Measurements from ENCODE around the gene CIRBP. TPM values are rescaled to one million over a fixed set of nuclear protein-coding genes. Genes with fewer than 3 reads are reported as not detected.

Gene CIRBP
- total and polyA plus RNA-seq, 9 of the 15 experiments (the other 6 are each of a cell fraction or from before 2014, with no cell fraction given) = 20.5 to 327 (median 176) TPM

DNA sequence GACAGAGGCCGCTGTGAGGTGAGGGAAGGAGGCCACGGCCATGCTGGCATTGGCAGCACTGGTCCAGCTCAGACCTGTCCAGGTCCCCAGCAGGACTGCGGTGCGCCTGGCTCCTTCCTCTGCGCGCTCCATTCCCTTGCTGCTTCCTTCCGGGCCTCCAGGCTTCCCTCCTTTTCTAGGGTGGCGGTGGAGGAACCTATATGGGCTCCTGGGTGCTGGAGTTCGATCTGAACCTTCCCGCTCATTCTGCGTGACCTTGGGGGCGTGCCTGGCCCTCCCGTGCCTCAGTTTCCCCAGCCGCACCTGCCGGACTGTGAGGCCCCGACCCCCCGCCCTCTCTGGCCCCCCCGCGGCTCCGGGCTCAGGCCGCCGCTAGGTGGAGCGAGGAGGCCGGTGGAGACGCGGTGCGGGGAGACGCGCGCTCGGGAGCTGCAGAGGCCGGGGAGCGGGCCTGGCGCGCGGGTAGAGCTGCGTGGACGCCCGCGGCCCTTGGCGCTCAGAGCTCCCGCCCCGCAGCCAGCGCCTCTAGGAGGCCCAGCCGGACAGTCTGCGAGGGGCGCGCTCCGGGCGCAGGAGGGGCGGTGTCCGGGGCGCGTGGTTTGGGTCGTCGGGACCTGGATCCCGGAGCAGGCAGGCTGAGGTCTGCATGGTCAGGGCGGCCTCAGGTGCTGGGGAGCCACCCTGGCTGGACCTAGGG lies 46.5 kb downstream of the CIRBP start:
- no peaks in the 10 kb centered on the region for H3K9me3 ChIP-seq (replicated peaks; ENCODE audit: control insufficient read depth, insufficient read depth, low read depth, low read length)
- 5% methylated on average over 46 of the region's 58 CpGs for WGBS (ENCODE audit: insufficient coverage, low coverage, missing lambda C conversion rate)
- peak overlapping the region; percentile 72 for H2AFZ ChIP-seq (ENCODE audit: low read depth, low read length)
- H3K4me3 ChIP-seq = peak overlapping the region; percentile 21
- H3K4me1 ChIP-seq (replicated peaks in 1 of 2; ENCODE audit: control insufficient read depth in 2 of 2, insufficient read depth in 2 of 2, low read length in 2 of 2) = peaks cover 2 to 67% of the 10 kb centered on the region in 2 experiments; a peak in 4 of 5 replicates
- peaks cover 3% of the 10 kb centered on the region; the same call in 1 of the 2 replicates for H4K20me1 ChIP-seq (replicated peaks; ENCODE audit: control insufficient read depth, insufficient read depth, low read length)
- no peaks in the 10 kb centered on the region for H3K27me3 ChIP-seq (ENCODE audit: control insufficient read depth in 2 of 2, insufficient read depth in 2 of 2, low read length in 2 of 2)
- no peaks in the 10 kb centered on the region for H3K79me2 ChIP-seq (ENCODE audit: control insufficient read depth, insufficient read depth, low read length)
- H3K9me1 ChIP-seq (ENCODE audit: control insufficient read depth, insufficient read depth, low read length) = no peaks in the 10 kb centered on the region
- no peak for FAIRE-seq
- in situ Hi-C loops (cut with MboI) (no loop called here), intact Hi-C loops (cut with micrococcal nuclease) (loop anchor here (2.0 kb wide), 1 partner anchor 57 kb away; no protein-coding TSS in a partner anchor)
- no TSS peak for BruUV-seq (replicated peaks)
- CTCF ChIA-PET (ENCODE audit: low intra/inter-chr PET ratio) = interaction anchor here (0.8 to 0.9 kb wide), 2 partner anchors 8 to 39 kb away, joined by 3 read pairs; a partner anchor contains a TSS
- no peaks in the 10 kb centered on the region for H3K36me3 ChIP-seq (ENCODE audit: control insufficient read depth, insufficient read depth, low read length)
- DNase-seq (ENCODE audit: extremely low read depth in 1 of 4, low spot score in 3 of 4) = peak; percentile 81 to 87 (median 85)
- H3K27ac ChIP-seq (ENCODE audit: extremely low read depth, low read depth, low read length) = no peak overlapping the region
- POLR2A ChIA-PET = interaction anchor here (0.6 to 1.3 kb wide), 5 partner anchors 8 to 53 kb away, joined by 3 to 6 read pairs (median 3); partner anchors contain the start of gene CIRBP
- peak overlapping the region; percentile 59 for H3K4me2 ChIP-seq (ENCODE audit: insufficient read depth, low read length)
- peak overlapping the region in 1 of 2 experiments; percentile 88; a peak in 3 of 4 replicates for H3K9ac ChIP-seq (ENCODE audit: insufficient read depth in 1 of 2, low read depth in 2 of 2, low read length in 2 of 2)
- ATAC-seq = peak; percentile 92
- TF ChIP-seq ZNF408 (CRISPR knock-in tag; IDR thresholded peaks at IDR 0.05; ENCODE audit: low read depth) = no peak
- TF ChIP-seq, protein P1, sequence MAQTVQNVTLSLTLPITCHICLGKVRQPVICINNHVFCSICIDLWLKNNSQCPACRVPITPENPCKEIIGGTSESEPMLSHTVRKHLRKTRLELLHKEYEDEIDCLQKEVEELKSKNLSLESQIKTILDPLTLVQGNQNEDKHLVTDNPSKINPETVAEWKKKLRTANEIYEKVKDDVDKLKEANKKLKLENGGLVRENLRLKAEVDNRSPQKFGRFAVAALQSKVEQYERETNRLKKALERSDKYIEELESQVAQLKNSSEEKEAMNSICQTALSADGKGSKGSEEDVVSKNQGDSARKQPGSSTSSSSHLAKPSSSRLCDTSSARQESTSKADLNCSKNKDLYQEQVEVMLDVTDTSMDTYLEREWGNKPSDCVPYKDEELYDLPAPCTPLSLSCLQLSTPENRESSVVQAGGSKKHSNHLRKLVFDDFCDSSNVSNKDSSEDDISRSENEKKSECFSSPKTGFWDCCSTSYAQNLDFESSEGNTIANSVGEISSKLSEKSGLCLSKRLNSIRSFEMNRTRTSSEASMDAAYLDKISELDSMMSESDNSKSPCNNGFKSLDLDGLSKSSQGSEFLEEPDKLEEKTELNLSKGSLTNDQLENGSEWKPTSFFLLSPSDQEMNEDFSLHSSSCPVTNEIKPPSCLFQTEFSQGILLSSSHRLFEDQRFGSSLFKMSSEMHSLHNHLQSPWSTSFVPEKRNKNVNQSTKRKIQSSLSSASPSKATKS (CRISPR knock-in tag; IDR thresholded peaks at IDR 0.05) = no peak
- TF ChIP-seq ZBTB1 (CRISPR knock-in tag; IDR thresholded peaks at IDR 0.05; ENCODE audit: borderline replicate concordance, low read depth) = peak; percentile 81; the same call in 1 of the 2 replicates
- no peak for TF ChIP-seq JUNB (CRISPR knock-in tag; conservative IDR thresholded peaks at IDR 0.05)
- no peak for TF ChIP-seq SETDB1 (IDR thresholded peaks at IDR 0.05; ENCODE audit: low read length)
- TF ChIP-seq ZNF263 (CRISPR knock-in tag; IDR thresholded peaks at IDR 0.05; ENCODE audit: borderline replicate concordance) = peak; percentile 57; the same call in 1 of the 2 replicates
- TF ChIP-seq, protein P2, sequence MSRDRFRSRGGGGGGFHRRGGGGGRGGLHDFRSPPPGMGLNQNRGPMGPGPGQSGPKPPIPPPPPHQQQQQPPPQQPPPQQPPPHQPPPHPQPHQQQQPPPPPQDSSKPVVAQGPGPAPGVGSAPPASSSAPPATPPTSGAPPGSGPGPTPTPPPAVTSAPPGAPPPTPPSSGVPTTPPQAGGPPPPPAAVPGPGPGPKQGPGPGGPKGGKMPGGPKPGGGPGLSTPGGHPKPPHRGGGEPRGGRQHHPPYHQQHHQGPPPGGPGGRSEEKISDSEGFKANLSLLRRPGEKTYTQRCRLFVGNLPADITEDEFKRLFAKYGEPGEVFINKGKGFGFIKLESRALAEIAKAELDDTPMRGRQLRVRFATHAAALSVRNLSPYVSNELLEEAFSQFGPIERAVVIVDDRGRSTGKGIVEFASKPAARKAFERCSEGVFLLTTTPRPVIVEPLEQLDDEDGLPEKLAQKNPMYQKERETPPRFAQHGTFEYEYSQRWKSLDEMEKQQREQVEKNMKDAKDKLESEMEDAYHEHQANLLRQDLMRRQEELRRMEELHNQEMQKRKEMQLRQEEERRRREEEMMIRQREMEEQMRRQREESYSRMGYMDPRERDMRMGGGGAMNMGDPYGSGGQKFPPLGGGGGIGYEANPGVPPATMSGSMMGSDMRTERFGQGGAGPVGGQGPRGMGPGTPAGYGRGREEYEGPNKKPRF (IDR thresholded peaks at IDR 0.05; ENCODE audit: low read depth, low read length) = no peak
- TF ChIP-seq, protein P3, sequence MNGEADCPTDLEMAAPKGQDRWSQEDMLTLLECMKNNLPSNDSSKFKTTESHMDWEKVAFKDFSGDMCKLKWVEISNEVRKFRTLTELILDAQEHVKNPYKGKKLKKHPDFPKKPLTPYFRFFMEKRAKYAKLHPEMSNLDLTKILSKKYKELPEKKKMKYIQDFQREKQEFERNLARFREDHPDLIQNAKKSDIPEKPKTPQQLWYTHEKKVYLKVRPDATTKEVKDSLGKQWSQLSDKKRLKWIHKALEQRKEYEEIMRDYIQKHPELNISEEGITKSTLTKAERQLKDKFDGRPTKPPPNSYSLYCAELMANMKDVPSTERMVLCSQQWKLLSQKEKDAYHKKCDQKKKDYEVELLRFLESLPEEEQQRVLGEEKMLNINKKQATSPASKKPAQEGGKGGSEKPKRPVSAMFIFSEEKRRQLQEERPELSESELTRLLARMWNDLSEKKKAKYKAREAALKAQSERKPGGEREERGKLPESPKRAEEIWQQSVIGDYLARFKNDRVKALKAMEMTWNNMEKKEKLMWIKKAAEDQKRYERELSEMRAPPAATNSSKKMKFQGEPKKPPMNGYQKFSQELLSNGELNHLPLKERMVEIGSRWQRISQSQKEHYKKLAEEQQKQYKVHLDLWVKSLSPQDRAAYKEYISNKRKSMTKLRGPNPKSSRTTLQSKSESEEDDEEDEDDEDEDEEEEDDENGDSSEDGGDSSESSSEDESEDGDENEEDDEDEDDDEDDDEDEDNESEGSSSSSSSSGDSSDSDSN (IDR thresholded peaks at IDR 0.05; ENCODE audit: borderline replicate concordance in 1 of 2, low read depth in 2 of 2, low read length in 2 of 2) = peak; percentile 54 to 89; a peak in 1 of 4 replicates
- TF ChIP-seq RUNX1 (IDR thresholded peaks at IDR 0.05; ENCODE audit: low read depth) = no peak
- peak; percentile 31; the same call in 1 of the 2 replicates for TF ChIP-seq ZKSCAN8 (CRISPR knock-in tag; IDR thresholded peaks at IDR 0.05)
- no peak for TF ChIP-seq HCFC1 (IDR thresholded peaks at IDR 0.05; ENCODE audit: low read depth, low read length)
- no peak for TF ChIP-seq DACH1 (IDR thresholded peaks at IDR 0.05; ENCODE audit: partially characterized antibody)
- TF ChIP-seq TCFL5 (CRISPR knock-in tag; conservative IDR thresholded peaks at IDR 0.05) = no peak
- TF ChIP-seq CXXC5 (CRISPR knock-in tag; IDR thresholded peaks at IDR 0.05) = peak; percentile 72
- no peak for TF ChIP-seq COPS2 (conservative IDR thresholded peaks at IDR 0.05)

Measured in K562 (cell line).